8988T (cell line): ENCODE data around the gene TAF4.

Source experiments
- DNase-seq: peaks from one replicate; pipeline ENCODE4 v3.0.0; 2011

Gene TAF4

DNA sequence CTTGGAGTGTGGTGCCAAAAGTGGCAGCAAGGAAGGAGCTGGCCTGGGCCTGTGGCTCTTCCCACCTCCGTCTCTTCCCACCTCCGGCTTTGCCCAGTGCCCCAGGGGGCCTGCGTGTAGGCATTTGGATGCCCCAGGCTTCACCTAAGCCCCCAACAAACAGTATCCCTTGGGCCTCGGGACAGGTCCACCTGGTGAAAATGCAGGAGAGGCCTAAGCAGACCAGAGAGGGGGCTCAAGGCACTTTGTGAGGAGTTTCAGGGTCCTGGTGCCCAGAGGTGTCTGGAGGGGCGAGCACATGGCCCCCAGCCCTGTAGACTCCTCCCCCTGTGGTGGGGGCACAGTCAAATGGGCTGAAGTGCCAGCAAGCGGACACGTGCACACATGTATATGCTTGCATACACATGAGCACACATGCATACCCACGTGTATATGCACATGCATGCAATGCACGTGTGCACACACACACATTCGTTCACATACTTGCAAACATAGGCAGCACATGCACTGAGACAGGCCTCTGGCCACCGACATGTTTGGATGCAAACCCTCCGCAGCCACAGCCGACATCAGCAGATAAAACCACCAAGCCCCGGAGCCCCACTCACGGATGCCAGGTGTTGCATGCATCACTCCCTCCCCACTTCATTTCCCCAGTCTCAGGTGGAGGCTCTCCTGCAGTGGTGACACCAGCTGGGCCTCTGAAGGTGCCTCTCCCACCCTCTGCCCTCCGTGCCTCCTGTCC lies 124.5 kb downstream of the TAF4 start:
- no peak for DNase-seq

DNA sequence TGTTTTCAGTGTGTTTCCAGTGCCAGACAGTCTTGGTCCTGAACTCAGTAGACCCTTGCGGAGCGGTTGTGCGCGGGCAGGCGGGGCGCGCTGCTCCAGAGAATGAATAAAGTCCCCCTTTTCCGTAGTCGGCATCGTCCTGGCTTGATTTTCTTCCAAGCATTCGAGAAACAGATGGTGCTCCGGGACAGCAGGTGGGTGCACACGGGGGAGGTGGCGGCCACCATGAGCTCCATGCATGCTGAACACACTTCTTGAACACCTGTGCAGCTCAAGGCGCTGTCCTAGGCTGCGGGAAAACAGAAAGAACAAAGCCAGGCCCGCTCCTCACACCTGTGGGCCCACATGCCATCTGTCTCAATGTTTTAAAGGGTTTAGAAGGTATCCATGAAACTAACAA lies 125.2 kb downstream of the TAF4 start:
- DNase-seq = no peak

DNA sequence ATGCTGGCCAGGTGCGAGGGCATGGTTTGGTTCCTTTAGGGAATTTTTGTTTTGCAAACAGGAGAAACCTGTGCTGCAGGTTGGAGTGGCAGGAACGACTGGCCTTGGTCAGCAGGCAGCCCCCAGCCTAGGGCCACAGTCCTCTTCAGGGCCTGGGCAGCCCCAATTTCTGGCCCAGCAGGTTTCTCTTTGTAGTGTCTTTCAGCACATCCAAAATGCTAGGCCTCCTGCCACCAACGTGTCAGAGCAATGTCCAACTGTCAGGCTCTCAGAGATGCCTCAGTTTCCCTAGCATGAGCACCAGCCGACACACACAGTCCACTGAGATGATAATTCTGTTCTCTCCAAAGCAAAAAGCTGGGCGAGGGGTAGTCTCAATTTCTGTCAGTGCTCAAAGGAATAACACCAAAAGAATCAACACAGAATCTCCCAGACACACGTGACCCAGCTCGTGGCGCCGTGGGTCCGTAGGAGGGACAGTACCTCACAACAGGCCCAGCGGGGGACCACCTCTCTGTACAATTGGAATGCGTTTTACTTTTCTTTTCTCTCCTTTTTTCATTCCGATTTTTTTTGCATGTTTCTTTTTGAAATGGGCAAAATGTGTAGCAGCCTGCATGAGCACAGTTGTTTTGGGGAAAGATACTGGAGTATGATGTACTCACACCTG lies 125.9 kb downstream of the TAF4 start:
- no peak for DNase-seq

DNA sequence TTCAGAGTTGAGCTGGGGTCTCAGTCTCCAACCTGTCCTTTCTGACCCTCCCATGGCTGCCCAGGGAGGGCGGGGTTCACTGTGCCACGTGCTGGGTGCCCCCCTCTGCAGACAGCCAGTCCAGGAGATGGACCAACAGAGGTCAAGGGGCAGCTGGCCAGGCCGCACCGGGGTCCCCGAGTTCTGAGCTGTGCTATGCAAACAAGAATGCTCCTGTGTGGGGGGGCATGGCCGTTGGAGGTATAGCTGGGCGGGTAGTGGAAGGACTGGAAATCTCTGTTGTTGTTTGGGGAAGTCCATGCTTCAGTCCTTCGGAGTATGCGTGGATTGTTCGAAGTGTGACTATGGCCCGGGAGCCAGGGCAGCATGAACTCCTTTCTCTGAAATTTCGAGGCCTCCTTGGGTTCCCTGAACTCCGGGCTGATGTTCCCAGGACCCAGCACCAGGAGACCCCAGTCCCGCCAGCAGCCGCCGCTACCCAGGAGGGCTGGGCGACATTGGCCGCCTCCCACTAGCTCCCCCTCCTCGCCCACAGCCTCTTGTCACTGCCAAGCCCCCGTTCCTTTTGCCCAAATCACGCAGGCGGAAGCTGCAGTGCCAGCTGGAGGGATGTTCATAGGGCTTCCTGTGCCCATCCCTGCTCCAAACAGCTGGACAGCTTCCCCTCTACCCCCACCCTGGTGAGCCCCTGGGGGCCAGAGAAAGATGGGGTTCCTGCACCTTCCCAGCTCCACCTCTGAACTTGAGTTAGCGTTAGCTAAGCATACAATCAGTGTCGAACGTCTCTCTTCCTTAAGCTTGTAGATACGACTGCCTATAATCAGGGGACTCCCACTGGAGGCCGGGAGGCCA lies 126.6 kb downstream of the TAF4 start:
- DNase-seq = no peak

DNA sequence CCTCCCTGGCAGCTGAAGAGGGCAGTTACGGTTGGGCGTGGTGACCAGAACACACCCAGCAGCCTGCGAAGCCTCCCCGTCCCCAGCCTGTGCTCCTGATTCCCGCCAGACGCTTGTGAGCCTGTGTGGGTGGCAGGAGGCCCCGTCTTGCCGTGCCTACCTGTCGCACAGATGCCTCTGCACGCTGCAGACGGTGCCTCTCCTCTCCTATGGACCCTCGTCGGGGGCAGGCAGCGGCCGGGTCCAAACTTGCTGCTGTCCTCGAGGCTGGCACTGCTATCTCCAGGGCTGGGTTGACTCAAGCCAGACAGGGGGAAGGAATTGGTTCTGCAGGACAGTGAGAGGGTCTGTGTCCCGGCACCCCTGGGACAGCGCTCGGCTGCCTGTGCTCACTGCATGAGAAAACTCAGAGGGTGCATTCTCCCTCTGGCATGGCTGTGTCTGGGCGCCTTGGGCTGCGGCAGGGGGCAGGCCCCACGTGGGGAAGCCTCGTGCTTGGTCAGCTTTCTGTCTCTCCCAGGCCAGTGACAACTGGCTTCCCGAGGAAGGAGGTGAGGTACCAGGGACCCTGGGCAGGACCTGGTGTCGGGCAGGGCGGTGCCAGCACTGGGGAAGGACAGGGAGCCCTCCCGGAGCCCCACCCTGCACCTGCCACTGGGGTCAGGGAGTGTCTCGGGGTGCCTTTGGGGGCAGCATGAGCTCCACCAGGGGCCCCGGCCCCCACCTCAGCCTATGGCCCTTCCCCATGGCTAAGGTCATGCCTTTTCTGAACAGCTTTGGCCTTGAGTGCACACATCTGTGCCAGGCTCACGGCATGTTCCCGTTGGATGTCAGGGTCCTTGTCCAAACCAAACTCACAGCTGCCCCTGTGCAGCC lies 127.5 kb downstream of the TAF4 start:
- DNase-seq = no peak

DNA sequence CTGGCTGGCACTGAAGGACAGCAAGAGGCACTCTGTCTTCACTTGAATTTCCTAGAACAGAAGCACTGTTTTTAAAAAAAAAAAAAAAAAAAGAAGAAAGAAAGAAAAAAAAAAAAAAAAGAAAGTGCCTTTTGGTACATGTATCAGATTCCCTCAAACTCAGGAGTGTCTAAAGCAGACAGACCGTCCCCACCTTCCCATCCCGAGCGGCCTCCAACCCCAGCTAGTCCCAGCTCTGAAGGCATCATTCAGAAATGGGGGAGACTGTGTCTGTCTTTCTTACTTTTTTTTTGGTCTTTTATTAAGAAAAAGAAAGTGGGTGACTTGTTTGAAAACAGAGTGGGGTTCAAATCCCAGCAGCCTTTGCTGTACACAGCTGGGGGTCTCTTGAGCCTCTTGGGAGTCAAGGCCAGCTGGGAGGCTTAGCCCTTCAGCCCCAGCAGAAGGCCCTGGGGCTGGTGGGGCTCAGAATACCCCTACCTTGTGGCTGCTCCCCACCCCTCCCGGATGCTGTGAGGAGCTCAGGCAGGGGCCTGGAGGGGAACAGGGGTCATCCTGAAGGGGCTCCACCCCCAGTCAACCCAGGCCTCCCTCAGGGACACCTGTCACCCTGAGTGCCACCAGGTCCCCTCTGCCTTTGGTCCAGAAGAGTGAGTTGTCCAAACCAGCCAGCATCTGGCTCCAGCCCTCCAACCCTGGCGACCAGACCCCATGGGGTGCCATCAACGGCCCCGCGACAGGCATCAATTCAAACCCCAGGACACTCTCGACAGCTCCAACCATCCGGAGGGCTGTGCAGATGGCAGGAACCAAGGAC lies 128.3 kb downstream of the TAF4 start:
- no peak for DNase-seq

DNA sequence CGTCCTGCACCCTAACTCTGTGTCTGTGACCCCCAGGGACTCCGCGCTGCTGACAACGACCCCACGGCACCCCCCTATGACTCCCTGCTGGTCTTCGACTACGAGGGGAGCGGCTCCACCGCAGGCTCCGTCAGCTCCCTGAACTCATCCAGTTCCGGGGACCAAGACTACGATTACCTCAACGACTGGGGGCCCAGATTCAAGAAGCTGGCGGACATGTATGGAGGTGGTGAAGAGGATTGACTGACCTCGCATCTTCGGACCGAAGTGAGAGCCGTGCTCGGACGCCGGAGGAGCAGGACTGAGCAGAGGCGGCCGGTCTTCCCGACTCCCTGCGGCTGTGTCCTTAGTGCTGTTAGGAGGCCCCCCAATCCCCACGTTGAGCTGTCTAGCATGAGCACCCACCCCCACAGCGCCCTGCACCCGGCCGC lies 129.0 kb downstream of the TAF4 start:
- DNase-seq = no peak

DNA sequence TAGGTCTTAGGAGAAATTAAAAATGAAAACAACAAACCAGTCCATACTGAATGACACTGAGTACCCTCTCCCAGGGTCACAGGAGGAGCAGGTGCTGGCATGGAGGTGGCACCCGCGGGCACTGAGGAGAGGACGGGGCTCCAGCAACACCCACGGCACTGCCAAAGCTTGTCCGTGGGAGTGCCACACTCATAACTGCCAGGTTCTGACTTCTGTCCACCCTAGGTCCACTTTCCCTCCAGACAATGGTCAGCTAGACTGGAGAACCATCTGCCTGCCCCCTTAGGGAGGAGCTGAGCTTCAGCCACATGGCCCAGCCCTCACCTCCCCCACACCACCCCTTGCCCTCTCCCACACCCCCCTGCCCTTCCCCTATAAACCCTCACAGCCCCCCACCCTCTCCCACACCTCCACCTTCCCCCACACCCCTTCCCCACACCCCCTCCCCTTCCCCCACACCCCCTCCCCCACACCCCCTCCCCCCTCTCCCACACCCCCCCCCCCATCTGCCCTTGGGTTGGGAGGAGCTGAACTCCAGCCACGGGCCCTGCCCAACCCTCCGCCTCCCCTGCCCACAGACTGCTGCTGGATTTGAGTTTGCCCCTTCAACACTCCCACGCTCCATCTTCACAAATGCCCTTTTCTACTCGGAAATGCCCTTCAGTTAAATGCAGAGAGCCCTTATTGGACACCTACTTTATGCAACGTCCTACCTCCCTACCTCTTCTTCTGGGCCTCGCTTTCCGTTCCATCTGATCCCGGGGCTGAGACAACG lies 129.6 kb downstream of the TAF4 start:
- no peak for DNase-seq

DNA sequence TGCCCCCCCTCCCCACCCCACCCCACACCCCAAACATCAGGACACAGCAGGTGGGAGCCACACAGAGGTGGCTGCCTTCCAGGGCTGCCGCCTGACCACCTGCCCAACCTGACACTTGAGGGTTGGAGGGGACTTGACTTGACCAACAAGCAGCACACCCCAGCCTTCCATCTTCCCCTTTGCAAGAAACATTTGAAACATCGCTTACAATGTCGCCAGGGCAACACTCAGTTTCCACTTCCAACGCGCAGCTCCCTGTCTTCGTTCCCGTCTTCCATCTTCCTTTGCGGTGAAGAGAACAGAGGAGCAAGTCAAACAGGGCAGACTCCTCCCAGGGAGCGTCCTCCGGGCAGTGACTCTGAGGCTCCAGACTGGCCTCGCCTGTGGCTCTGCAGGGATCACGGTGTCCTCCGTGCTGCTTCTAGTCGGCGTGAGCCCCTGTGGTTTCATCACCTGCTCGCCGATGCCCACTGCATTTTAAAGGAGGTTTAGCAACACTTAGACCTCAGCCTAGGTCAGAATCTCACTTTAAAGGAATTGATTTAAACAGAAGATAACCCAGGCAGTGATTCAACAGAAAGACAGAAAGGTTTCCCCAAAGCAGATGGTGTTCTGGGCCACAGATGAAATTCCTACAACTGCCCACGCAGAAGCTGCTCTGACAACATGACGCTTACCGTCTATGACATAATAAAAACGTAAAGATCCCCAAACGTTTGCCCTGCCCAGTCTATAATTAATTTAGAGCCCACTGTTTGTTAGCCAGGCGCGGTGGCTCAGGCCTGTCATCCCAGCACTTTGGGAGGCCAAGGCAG lies 130.8 kb downstream of the TAF4 start:
- no peak for DNase-seq

DNA sequence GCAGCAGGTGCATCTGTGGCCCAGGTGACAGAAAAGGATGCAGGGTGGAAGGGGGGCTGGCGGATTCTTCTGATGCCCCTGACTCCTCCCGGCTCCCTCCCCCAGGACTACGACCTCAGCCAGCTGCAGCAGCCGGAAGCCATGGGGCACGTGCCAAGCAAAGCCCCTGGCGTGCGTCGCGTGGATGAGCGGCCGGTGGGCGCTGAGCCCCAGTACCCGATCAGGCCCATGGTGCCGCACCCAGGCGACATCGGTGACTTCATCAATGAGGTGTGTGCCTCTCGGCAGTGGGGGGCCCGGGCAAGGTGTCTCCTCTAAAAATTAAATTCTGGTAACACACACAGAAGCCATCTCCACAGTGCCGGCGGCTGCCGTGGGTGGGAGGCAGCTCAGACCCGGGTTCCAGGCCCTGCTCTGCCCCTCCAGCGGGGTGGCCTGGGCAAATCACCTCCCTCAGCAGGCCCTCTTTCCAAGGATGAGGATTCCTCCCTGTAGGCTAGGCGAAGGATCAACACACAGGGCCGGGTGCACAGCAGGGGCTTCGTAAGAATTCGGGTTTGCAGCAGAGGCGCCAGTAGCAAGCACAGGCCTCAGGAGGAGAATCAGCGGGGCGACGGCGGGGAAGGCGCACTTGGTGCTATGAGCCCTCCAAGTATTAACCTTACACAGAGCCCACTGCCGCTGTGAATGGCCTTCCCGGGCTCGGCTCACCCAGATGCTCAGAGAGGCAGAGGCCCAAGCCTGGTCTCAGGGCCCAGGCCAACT lies 131.5 kb downstream of the TAF4 start:
- no peak for DNase-seq

DNA sequence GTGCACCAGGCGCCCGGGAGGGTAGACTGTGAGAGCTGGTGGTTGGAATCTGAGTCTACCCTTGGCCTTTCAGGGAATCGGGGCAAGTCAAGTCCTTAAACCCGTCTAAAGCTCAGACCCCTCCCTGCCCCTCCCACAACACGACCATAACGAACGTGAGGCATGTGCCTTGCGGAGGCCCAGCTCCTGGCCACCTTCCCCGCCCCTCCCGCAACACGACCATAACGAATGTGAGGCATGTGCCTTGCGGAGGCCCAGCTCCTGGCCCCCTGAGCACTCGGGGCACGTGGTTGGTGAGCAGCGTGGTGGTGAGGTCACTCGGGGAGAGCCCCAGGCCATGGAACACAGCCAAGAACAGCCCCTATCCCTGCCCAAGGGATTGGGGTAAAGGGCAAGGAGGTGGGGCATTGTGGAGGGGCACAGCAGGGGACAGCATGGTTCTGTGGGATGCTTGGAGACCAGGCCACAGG lies 132.2 kb downstream of the TAF4 start:
- DNase-seq = no peak

DNA sequence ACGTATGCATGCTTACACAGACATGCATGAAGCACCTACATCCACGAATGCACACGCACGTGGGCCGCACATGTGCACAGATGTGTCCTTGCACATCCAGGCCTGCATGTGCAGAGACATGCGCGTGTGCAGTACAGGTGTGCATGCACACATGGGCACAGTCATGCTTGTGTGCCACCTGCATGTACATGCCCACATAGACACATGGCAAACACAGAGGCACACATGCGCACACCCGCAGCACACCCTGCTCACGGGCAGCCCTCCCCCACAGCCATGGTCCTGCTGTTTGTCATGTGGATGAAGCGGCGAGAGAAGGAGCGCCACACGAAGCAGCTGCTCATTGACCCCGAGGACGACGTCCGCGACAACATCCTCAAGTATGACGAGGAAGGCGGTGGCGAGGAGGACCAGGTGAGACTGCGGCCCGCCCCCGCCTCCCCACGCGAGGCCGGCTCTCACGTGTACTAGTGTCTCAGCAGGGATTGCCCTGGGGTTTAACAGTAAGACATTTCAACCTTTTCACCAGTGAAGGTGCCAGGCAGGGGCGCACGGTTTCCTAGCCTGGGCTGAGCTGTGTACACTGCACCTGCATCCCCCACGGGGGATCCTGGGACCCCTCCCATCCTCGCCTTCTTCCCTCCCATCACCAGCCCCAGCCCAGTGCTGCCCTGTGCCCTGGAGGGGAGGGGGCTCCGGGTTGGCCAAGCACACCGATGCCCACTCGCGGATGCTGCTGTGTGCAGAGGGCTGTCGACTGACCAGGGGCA lies 132.8 kb downstream of the TAF4 start:
- DNase-seq = no peak

DNA sequence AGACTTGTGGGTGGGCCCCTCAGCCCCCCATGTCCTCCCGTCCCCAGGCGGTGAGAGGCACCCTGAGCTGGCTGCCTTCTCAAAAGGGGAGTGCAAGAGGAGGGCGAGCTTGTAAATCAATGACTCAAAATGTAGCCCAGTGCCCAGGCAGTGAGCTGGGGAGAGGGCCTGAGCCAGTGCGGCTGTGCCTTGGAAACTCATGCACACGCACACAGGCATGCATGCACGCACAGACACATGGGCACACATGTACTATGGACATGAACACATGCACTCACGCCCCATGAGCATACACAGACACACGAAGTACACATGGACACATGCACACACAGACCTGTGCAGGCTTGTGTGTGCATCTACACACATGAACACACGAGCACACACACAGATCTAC lies 133.5 kb downstream of the TAF4 start:
- DNase-seq = no peak

DNA sequence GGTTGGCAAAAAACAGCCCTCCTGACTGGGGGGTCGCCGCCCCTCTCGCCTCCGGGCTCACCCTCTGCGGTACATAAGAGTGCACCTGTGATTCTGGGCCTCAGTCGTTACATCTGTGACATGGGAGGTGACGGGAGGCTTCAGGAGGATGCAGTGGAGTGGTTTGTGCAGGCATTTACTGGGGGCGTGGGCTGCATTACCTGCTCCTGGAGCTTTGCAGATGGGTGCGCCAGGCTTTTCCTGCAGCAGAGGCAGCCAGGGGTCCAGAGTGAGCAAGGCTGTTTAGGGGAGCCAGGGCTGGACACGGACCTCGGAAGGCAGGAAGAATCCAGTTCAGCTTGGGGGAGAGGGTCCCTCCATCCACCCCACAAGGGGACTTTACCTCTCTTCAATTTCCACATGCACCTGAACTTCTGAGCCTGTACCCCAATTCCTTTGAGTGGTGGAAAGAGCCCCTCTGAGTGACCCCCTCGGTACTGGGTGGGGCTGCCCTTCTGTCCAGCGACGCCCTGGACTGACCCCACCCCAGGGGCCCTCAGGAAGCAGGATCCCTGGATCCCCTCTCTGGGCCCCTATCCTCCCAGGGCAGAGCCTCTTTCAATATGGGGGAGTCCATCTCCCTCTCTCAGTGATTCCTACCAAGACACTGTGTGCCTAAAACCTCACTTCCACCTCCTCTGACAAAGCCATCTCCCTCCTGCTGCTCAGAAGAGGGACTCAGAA lies 134.0 kb downstream of the TAF4 start:
- DNase-seq = no peak

DNA sequence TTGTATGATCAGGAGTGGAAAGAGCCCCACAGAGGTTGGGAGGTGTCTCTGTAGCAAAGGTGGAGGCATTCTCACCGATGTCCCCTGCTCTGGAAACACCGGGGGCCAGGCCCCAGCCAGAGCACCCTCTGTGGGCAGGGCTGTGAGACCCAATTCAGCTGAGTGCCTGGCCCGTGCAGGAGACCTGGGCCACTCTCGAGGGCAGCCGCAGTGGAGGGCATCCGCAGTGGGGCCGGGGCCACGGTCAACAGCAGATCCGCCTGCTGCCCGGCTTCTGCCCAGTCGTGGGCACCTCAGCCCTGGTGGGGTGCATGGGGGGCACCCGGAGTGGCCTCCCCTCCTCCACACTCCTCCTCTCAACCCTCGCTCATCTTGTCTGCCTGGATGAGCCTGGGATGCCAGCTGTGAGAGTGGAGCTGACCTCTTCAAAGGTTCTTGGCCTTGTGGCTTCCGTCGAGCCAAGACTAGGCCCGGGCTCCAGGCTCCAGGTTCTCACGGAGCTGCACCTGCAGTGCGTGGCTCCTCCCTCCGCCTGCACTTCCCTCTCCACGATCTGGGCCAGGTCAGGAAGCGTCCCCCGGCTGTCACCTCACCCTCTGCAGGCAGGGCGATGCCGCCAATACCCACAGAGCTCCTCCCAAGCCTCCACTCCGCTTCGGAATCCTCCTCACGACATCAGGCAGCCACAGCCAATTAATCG lies 134.8 kb downstream of the TAF4 start:
- DNase-seq = no peak

DNA sequence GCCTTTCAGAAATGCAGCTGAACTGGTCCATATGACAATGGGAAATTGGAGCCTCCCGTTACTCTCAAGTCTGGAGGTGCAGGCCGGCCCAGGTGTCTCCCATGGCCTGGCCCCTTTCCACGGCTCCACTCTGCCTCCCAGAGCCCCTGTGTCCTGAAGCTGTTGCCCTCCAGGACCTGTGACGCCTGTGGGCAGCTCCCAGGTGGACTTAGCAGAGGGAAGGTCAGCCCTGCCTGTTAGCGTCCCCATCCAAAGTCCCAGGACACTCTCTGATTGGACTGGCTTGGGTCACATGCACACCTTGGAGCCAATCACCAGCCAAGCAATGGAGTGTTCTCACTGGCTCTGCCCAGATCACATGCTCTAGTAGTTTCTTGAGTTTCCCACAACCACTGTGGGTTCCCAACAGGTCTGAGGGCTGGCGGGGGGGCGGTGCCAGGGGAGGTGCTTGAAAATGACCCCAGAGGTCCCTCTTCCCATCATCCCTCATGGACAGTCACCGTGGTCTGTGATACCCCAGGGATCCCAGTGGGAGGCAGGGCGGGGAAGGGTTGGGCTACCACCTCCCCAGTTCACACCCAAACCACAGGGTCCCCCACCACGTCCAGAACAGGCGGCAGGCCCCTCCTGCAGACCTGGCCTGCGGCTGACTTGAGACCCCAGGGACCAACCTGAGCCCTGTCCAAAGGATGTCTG lies 135.6 kb downstream of the TAF4 start:
- DNase-seq = no peak
